Measurements from ENCODE around the gene EDARADD.

- no peak for TF ChIP-seq CTCF (IDR thresholded peaks at IDR 0.05)
- no peak for TF ChIP-seq EP300 (IDR thresholded peaks at IDR 0.05)
Observed at GRCh38 chr1:236465959-236466303, 71.8 kb downstream of the EDARADD start.

All from gastroesophageal sphincter (tissue), 3 donors.